Mesendoderm (in vitro differentiated cells): ENCODE measurements around the gene KCNJ4.

Experiments
- DNase-seq: peaks from one replicate; pipeline ENCODE4 v3.0.0; 2013
- H2AK5ac ChIP-seq: 2 replicates; pipeline ENCODE4 v1.6.1; 2013; ENCODE audit warnings: low read length, inconsistent platforms
- H2BK120ac ChIP-seq: 2 replicates; pipeline ENCODE4 v1.6.1; 2013; ENCODE audit warnings: low read depth, mild to moderate bottlenecking, low read length, moderate library complexity, mixed read lengths
- H2BK15ac ChIP-seq: replicated peaks from 2 replicates; pipeline ENCODE4 v1.6.1; 2013; ENCODE audit warnings: low read depth, mild to moderate bottlenecking, moderate library complexity
- H2BK5ac ChIP-seq: 2 replicates; pipeline ENCODE4 v1.6.1; 2013; ENCODE audit warnings: low read length, inconsistent platforms
- H3K18ac ChIP-seq: 2 replicates; pipeline ENCODE4 v1.6.1; 2013; ENCODE audit warnings: mild to moderate bottlenecking, low read length, mixed read lengths
- H3K23ac ChIP-seq: one replicate; pipeline ENCODE4 v1.6.1; 2013; ENCODE audit warnings: low read length
- H3K27ac ChIP-seq: 2 replicates; pipeline ENCODE4 v1.5.1; 2013; ENCODE audit warnings: low read depth, mild to moderate bottlenecking, inconsistent platforms, low read length, moderate library complexity
- H3K27me3 ChIP-seq: 2 replicates; pipeline ENCODE4 v1.6.1; 2013; ENCODE audit warnings: low read length, control low read depth, mild to moderate bottlenecking, inconsistent platforms; ENCODE audit not compliant: insufficient read depth, poor library complexity
- H3K36me3 ChIP-seq: 2 replicates; pipeline ENCODE4 v1.6.1; 2013; ENCODE audit warnings: low read length, inconsistent platforms; ENCODE audit not compliant: control insufficient read depth, insufficient read depth
- H3K4ac ChIP-seq: one replicate; pipeline ENCODE4 v1.6.1; 2013; ENCODE audit warnings: low read depth, mild to moderate bottlenecking, low read length, moderate library complexity
- H3K4me1 ChIP-seq: 2 replicates; pipeline ENCODE4 v1.6.1; 2013; ENCODE audit warnings: low read depth, low read length, inconsistent platforms; ENCODE audit not compliant: control insufficient read depth
- H3K4me2 ChIP-seq: 2 replicates; pipeline ENCODE4 v1.6.1; 2013; ENCODE audit warnings: low read length
- H3K4me3 ChIP-seq: 2 replicates; pipeline ENCODE4 v1.5.1; 2013; ENCODE audit warnings: mild to moderate bottlenecking, low read length
- H3K56ac ChIP-seq: one replicate; pipeline ENCODE4 v1.6.1; 2013; ENCODE audit warnings: low read length
- H3K79me1 ChIP-seq: 2 replicates; pipeline ENCODE4 v1.6.1; 2013; ENCODE audit warnings: low read length, inconsistent platforms
- H3K79me2 ChIP-seq: 2 replicates; pipeline ENCODE4 v1.6.1; 2013; ENCODE audit warnings: mild to moderate bottlenecking, low read length; ENCODE audit not compliant: control insufficient read depth, insufficient read depth
- H3K9ac ChIP-seq: 2 replicates; pipeline ENCODE4 v1.6.1; 2013; ENCODE audit warnings: low read length, inconsistent platforms
- H4K5ac ChIP-seq: one replicate; pipeline ENCODE4 v1.6.1; 2013; ENCODE audit warnings: low read length
- H4K8ac ChIP-seq: one replicate; pipeline ENCODE4 v1.6.1; 2013; ENCODE audit warnings: low read depth, mild to moderate bottlenecking, control low read depth, low read length, moderate library complexity
- WGBS: extraction: QIAGEN DNeasy Blood & Tissue Kit; methylation state at CpG from one replicate; pipeline ENCODE4 v1.1.7; 2013; ENCODE audit warnings: low lambda C conversion rate, missing lambda C conversion rate; ENCODE audit not compliant: insufficient coverage; ENCODE audit errors: extremely low coverage; 5-methylcytosine and 5-hydroxymethylcytosine counted together

The KCNJ4 gene

DNA sequence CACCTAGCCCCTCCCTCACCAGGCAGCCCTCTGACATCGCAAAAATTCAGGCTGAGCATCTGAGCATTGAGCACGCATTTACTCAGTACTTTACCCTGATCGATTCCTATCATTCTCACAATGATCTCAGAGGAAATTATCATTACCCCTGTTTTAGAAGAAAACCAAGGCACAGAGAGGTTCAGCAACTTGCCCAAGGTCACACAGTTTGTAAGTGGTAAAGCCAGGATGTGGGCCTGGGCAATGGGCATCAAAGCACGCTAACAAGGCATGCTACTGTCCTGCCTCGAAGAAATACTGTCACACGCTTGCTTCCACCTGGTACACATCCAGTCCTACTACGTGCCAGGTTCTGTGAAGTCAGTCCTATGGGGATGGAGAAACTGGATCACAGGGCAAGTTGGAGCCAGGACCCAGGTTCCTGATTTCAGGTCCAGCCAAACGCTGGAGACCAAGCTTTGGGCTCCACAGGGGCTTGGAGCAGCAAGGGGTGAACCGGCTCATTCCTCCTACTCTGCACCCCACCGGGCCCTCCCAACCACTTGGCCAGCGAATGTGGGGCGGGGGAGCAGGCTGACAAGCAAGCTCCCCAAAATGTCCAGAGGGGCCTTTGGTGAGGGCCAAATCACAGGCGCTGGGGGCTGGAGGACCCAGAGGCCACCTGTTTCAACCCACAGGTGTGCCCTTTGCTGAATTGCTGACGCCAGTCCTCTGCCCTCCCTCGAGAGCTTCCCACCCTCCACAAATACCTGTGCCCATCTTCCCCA is 18.2 kb downstream of the KCNJ4 start:
- no peaks in the 10 kb centered on the region for H3K36me3 ChIP-seq
- H3K27ac ChIP-seq = no peak overlapping the region
- DNase-seq = no peak
- H2BK5ac ChIP-seq = no peak overlapping the region
- WGBS = no CpG with 5 or more reads among the region's 15 CpGs
- H4K8ac ChIP-seq = no peak overlapping the region
- no peaks in the 10 kb centered on the region for H3K79me2 ChIP-seq
- no peaks in the 10 kb centered on the region for H3K4me1 ChIP-seq
- no peak overlapping the region for H3K18ac ChIP-seq
- no peaks in the 10 kb centered on the region for H3K27me3 ChIP-seq
- no peak overlapping the region for H3K4ac ChIP-seq
- H3K23ac ChIP-seq = no peak overlapping the region
- H2BK15ac ChIP-seq = no peak overlapping the region
- no peaks in the 10 kb centered on the region for H3K79me1 ChIP-seq
- H3K56ac ChIP-seq = no peak overlapping the region
- no peak overlapping the region for H3K4me2 ChIP-seq
- H2AK5ac ChIP-seq = no peak overlapping the region
- no peak overlapping the region for H3K9ac ChIP-seq
- no peak overlapping the region for H2BK120ac ChIP-seq
- no peak overlapping the region for H3K4me3 ChIP-seq
- no peak overlapping the region for H4K5ac ChIP-seq

DNA sequence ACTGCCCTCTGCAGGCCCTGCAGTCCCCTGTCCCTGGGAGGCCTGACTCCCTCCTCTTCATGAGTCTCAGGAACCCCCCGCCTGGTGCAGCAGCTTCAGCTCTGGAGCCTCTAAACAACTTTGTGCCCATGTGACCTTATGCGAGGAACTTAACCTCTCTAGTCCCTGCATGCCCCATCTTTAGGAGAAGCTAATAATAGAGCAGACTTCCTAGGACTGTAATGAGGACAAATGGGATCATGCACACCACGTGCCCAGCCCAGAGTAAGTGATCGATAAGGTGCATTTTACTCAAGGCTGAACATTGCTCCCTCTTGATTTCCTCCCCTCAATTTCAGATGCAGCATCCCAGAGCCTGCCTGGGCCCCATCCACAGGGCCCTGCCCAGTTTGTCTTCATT is 19.0 kb downstream of the KCNJ4 start:
- no peak overlapping the region for H3K4ac ChIP-seq
- H3K27me3 ChIP-seq = no peaks in the 10 kb centered on the region
- no peak for DNase-seq
- no peak overlapping the region for H3K56ac ChIP-seq
- H3K18ac ChIP-seq = no peak overlapping the region
- H2BK5ac ChIP-seq = no peak overlapping the region
- no peaks in the 10 kb centered on the region for H3K79me1 ChIP-seq
- no peaks in the 10 kb centered on the region for H3K4me1 ChIP-seq
- H3K27ac ChIP-seq = no peak overlapping the region
- no peak overlapping the region for H2AK5ac ChIP-seq
- no peak overlapping the region for H4K8ac ChIP-seq
- no CpG with 5 or more reads among the region's 4 CpGs for WGBS
- H3K9ac ChIP-seq = no peak overlapping the region
- no peak overlapping the region for H2BK15ac ChIP-seq
- H3K4me2 ChIP-seq = no peak overlapping the region
- H3K79me2 ChIP-seq = no peaks in the 10 kb centered on the region
- no peaks in the 10 kb centered on the region for H3K36me3 ChIP-seq
- no peak overlapping the region for H3K4me3 ChIP-seq
- H3K23ac ChIP-seq = no peak overlapping the region
- no peak overlapping the region for H2BK120ac ChIP-seq
- H4K5ac ChIP-seq = no peak overlapping the region

DNA sequence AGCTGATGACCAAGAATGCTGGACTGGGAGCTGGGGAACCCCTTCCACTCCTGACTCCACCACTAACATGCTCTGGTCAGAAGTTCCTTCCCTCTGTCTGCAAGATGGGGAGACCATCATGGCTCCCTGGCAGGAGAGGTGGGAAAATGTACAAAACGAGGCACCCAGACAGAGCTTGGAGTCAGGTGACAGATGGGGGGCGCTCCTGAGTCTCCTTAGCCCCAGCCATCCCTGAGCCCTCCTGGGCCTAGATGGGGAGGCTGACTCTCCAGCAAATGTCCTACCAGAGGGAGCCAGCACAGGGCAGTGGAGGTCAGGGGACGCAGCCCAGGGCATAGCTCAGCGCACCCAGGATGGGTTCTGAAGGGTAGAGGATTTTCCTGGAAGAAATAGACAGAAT is 20.0 kb downstream of the KCNJ4 start:
- Histone ChIP-seq H3K23ac (no peak overlapping the region), H2BK15ac (no peak overlapping the region), H4K8ac (no peak overlapping the region), H3K79me1 (no peaks in the 10 kb centered on the region), H3K27ac (no peak overlapping the region), H3K18ac (no peak overlapping the region), H3K27me3 (no peaks in the 10 kb centered on the region), H4K5ac (no peak overlapping the region), H3K56ac (no peak overlapping the region), H2AK5ac (no peak overlapping the region), H2BK120ac (no peak overlapping the region), H3K36me3 (no peaks in the 10 kb centered on the region), H3K4me3 (no peak overlapping the region), H3K4ac (no peak overlapping the region), H3K4me2 (no peak overlapping the region), H3K9ac (no peak overlapping the region), H3K4me1 (no peaks in the 10 kb centered on the region), H2BK5ac (no peak overlapping the region), H3K79me2 (no peaks in the 10 kb centered on the region)
- DNase-seq = peak; percentile 58
- no CpG with 5 or more reads among the region's 4 CpGs for WGBS

DNA sequence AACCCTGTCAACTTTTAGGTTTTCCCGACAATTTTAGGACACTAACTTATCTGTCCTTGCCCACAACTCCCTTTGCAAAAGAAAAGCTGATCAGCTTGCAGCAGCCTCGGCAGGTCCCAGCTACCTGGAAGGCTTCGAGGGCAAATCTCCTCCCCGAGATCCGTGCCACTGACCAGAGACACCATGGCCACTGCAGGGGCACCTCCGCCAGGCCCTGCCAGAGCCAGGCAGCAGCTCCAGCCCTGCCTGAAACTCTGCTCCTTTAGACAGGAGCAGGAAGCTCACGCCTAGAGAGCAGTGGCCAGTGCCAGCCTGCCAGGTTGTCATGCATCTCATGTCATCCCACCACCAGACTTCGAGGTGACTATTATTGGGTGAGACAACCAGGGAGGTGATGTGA is 21.1 kb downstream of the KCNJ4 start:
- no peak for DNase-seq
- Histone ChIP-seq H4K8ac (no peak overlapping the region), H4K5ac (no peak overlapping the region), H3K36me3 (no peaks in the 10 kb centered on the region), H3K4me1 (no peaks in the 10 kb centered on the region), H3K4me2 (no peak overlapping the region), H2AK5ac (no peak overlapping the region), H3K79me1 (no peaks in the 10 kb centered on the region), H3K9ac (no peak overlapping the region), H2BK5ac (no peak overlapping the region), H3K4ac (no peak overlapping the region), H3K79me2 (no peaks in the 10 kb centered on the region), H3K27ac (no peak overlapping the region), H3K23ac (no peak overlapping the region), H2BK15ac (no peak overlapping the region), H2BK120ac (no peak overlapping the region), H3K27me3 (no peaks in the 10 kb centered on the region), H3K56ac (no peak overlapping the region), H3K18ac (no peak overlapping the region), H3K4me3 (no peak overlapping the region)
- WGBS = no CpG with 5 or more reads among the region's 8 CpGs

DNA sequence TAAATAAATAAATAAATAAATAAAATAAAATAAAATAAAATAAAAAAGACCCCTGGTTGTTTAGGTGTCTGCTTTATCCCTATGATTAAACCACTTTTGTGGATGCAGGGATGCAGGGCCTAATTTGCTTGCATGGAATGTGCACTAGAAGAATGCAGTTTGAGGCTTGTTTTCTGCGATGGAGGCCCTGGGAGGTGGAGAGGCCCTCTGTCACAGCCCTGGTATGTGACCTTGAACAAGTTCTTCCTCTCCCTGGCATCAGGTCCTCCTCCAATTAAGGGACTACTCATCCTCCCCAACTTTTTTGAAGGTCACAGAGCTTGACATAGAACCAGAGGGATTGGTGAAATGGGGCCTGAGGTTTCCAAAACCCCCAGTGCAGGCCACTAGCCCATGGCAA is 22.7 kb downstream of the KCNJ4 start:
- H2BK15ac ChIP-seq = no peak overlapping the region
- no peak overlapping the region for H3K18ac ChIP-seq
- H4K8ac ChIP-seq = no peak overlapping the region
- no peaks in the 10 kb centered on the region for H3K79me2 ChIP-seq
- H3K4ac ChIP-seq = no peak overlapping the region
- no peak for DNase-seq
- no peak overlapping the region for H3K23ac ChIP-seq
- no peak overlapping the region for H3K9ac ChIP-seq
- H3K4me1 ChIP-seq = no peaks in the 10 kb centered on the region
- H2AK5ac ChIP-seq = no peak overlapping the region
- H3K79me1 ChIP-seq = no peaks in the 10 kb centered on the region
- H3K4me2 ChIP-seq = no peak overlapping the region
- WGBS = no CpG with 5 or more reads among the region's 1 CpG
- no peak overlapping the region for H3K27ac ChIP-seq
- H3K4me3 ChIP-seq = no peak overlapping the region
- H2BK120ac ChIP-seq = no peak overlapping the region
- H3K27me3 ChIP-seq = no peaks in the 10 kb centered on the region
- no peak overlapping the region for H4K5ac ChIP-seq
- H2BK5ac ChIP-seq = no peak overlapping the region
- no peaks in the 10 kb centered on the region for H3K36me3 ChIP-seq
- H3K56ac ChIP-seq = no peak overlapping the region
